Suprapubic skin (tissue), 3 donors: ENCODE results near the gene SEZ6L.

Source experiments
- CTCF ChIP-seq, 2 donors: fragments of 200-600 bp in 1 of 2; fragments of 450-650 bp in 1 of 2; sonication (generic) in 1 of 2; IDR thresholded peaks; one replicate each; pipeline ENCODE4 v1.5.1; 2016 to 2019; ENCODE audit warnings: antibody characterized with exemption in 2 of 2, mild to moderate bottlenecking in 1 of 2, moderate library complexity in 1 of 2
- POLR2AphosphoS5 ChIP-seq, 3 donors: sonication (generic); formaldehyde crosslinking; IDR thresholded peaks; one replicate each; pipeline ENCODE4 v1.6.1; 2017; ENCODE audit warnings: antibody characterized with exemption in 3 of 3

- no peak for TF ChIP-seq CTCF (IDR thresholded peaks at IDR 0.05)
- no peak for TF ChIP-seq POLR2AphosphoS5 (IDR thresholded peaks at IDR 0.05)
Measured at GRCh38 chr22:26226538-26227297, 57.5 kb downstream of the SEZ6L start.
